Measurements from ENCODE around the gene LRRC46. TPM values are rescaled to one million over a fixed set of nuclear protein-coding genes. Genes with fewer than 3 reads are reported as not detected.

The LRRC46 gene
- total and polyA plus RNA-seq, 2 donors from 2014 or later: 0.91 to 1.5 TPM

DNA sequence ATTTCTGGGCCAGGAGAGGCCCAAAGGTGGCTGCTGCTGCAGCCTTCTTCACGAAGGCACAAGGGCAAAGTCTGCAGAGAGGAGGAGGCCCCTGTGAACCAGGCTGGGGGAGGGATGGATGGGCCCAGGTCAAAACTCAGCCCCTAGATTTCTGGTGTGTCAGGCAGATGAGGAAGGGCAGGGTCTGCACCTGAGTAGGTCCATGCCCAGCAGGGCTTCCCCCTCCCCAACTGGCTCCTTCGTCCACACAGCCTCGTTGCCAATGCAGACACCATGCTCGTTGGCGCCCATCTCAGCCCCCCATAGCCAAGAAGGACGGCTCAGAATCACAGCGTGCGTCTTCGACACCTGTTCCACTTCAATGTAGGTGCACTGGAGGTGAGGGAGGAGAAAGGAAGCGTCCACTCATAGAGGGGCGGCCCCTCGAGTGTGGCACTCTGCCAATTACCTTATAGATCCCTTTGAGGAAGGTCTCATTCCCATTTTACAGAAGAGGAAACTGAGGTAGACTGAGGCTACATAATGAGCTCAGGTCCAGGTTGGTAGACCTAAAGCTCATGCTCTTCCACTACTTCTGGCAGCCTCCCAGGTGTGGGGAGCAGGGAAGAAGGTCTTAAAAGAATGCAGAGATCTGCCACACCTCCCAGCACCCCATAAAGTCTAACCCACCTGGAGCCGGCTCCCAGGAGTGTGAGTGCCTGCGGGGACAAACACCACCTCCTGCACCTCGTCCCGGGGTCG is 8.7 kb downstream of the LRRC46 start:
- no peak for FAIRE-seq
- peak overlapping the region; percentile 1 to 74 for H3K27ac ChIP-seq (ENCODE audit: low read depth in 2 of 2, low read length in 2 of 2)
- no peak for TF ChIP-seq CTCF (IDR thresholded peaks at IDR 0.05; ENCODE audit: borderline replicate concordance, extremely low read depth, insufficient read depth)
- peaks cover 0 to 33% (median 28%) of the 10 kb centered on the region in 3 donors for H3K4me1 ChIP-seq (ENCODE audit: control insufficient read depth in 2 of 3, insufficient read depth in 2 of 3, low read depth in 1 of 3, low read length in 3 of 3)
- peak overlapping the region; percentile 68 to 91 (median 83) for H3K4me3 ChIP-seq (ENCODE audit: low read length in 3 of 3)
- intact Hi-C loops (cut with DNase I): loop anchor here (10.0 kb wide), 1 partner anchor 175 kb away; no protein-coding TSS in a partner anchor
- H3K9ac ChIP-seq (ENCODE audit: low read length in 3 of 3): peak overlapping the region; percentile 61 to 87 (median 72)
- no peaks in the 10 kb centered on the region for H3K27me3 ChIP-seq (ENCODE audit: control insufficient read depth, insufficient read depth, low read length)
- peaks cover 0 to 23% (median 3%) of the 10 kb centered on the region in 3 donors for H3K36me3 ChIP-seq (ENCODE audit: control insufficient read depth in 2 of 3, insufficient read depth in 3 of 3, low read length in 3 of 3)
- peak in 2 of 5 donors; percentile 37 to 64 for DNase-seq
- H3K9me3 ChIP-seq (ENCODE audit: control insufficient read depth in 2 of 3, insufficient read depth in 1 of 3, low read length in 3 of 3): no peaks in the 10 kb centered on the region

GRCh38 chr17:47840742-47841487 is 9.4 kb downstream of the LRRC46 start, which contains the start of gene SCRN2:
Gene SCRN2 (minus strand): TSS chr17:47841273. CDS start chr17:47840843, 430 bp downstream.
- peak within 1 kb of the TSS; percentile 61 to 74 for H3K27ac ChIP-seq (ENCODE audit: low read depth in 2 of 2, low read length in 2 of 2)
- H3K9me3 ChIP-seq (ENCODE audit: control insufficient read depth in 2 of 3, insufficient read depth in 1 of 3, low read length in 3 of 3): no peaks in the 10 kb centered on the region
- peak; percentile 94 to 97 (median 95) for DNase-seq
- no peaks in the 10 kb centered on the region for H3K27me3 ChIP-seq (ENCODE audit: control insufficient read depth, insufficient read depth, low read length)
- peaks cover 0 to 16% (median 2%) of the 10 kb centered on the region in 3 donors for H3K36me3 ChIP-seq (ENCODE audit: control insufficient read depth in 2 of 3, insufficient read depth in 3 of 3, low read length in 3 of 3)
- no peak for FAIRE-seq
- peaks cover 0 to 33% (median 28%) of the 10 kb centered on the region in 3 donors for H3K4me1 ChIP-seq (ENCODE audit: control insufficient read depth in 2 of 3, insufficient read depth in 2 of 3, low read depth in 1 of 3, low read length in 3 of 3)
- peak within 1 kb of the TSS; percentile 61 to 87 (median 72) for H3K9ac ChIP-seq (ENCODE audit: low read length in 3 of 3)
- H3K4me3 ChIP-seq (ENCODE audit: low read length in 3 of 3): peak within 1 kb of the TSS; percentile 68 to 91 (median 83)
- intact Hi-C loops (cut with DNase I): loop anchor here (10.0 kb wide), 1 partner anchor 174 kb away; no protein-coding TSS in a partner anchor
- TF ChIP-seq CTCF (IDR thresholded peaks at IDR 0.05; ENCODE audit: borderline replicate concordance, extremely low read depth, insufficient read depth): peak; percentile 98

- no peak for FAIRE-seq
- TF ChIP-seq CTCF (IDR thresholded peaks at IDR 0.05; ENCODE audit: borderline replicate concordance, extremely low read depth, insufficient read depth): no peak
- Histone ChIP-seq H3K36me3 (ENCODE audit: control insufficient read depth in 2 of 3, insufficient read depth in 3 of 3, low read length in 3 of 3) (peaks cover 0 to 10% (median 0%) of the 10 kb centered on the region in 3 donors), H3K9me3 (ENCODE audit: control insufficient read depth in 2 of 3, insufficient read depth in 1 of 3, low read length in 3 of 3) (no peaks in the 10 kb centered on the region), H3K4me1 (ENCODE audit: control insufficient read depth in 2 of 3, insufficient read depth in 2 of 3, low read depth in 1 of 3, low read length in 3 of 3) (peaks cover 0 to 33% (median 28%) of the 10 kb centered on the region in 3 donors), H3K9ac (ENCODE audit: low read length in 3 of 3) (peak overlapping the region in 2 of 3 donors; percentile 31 to 87), H3K4me3 (ENCODE audit: low read length in 3 of 3) (peak overlapping the region in 1 of 3 donors; percentile 91), H3K27ac (ENCODE audit: low read depth in 2 of 2, low read length in 2 of 2) (peak overlapping the region; percentile 16 to 61), H3K27me3 (ENCODE audit: control insufficient read depth, insufficient read depth, low read length) (no peaks in the 10 kb centered on the region)
- intact Hi-C loops (cut with DNase I): loop anchor here (10.0 kb wide), 1 partner anchor 173 kb away; no protein-coding TSS in a partner anchor
- no peak for DNase-seq
Measured at GRCh38 chr17:47841488-47842291, 10.2 kb downstream of the LRRC46 start.
